Activated naive CD4-positive, alpha-beta T cell treated with Interleukin-2 at 50 U/mL for 16 hours (primary cell): ENCODE data around the gene VWA5B1.
A peak's percentile ranks its signal among the peaks of the same experiment; 100 is the strongest.
"Not testable (repeated sequence)": the region's sequence is repeated elsewhere in the genome, so short reads cannot be mapped to it uniquely, and the experiment has no call there.

Experiments
- DNase-seq: peaks from one replicate; pipeline ENCODE4 v3.0.0-alpha.2; 2020

The VWA5B1 gene, protein sequence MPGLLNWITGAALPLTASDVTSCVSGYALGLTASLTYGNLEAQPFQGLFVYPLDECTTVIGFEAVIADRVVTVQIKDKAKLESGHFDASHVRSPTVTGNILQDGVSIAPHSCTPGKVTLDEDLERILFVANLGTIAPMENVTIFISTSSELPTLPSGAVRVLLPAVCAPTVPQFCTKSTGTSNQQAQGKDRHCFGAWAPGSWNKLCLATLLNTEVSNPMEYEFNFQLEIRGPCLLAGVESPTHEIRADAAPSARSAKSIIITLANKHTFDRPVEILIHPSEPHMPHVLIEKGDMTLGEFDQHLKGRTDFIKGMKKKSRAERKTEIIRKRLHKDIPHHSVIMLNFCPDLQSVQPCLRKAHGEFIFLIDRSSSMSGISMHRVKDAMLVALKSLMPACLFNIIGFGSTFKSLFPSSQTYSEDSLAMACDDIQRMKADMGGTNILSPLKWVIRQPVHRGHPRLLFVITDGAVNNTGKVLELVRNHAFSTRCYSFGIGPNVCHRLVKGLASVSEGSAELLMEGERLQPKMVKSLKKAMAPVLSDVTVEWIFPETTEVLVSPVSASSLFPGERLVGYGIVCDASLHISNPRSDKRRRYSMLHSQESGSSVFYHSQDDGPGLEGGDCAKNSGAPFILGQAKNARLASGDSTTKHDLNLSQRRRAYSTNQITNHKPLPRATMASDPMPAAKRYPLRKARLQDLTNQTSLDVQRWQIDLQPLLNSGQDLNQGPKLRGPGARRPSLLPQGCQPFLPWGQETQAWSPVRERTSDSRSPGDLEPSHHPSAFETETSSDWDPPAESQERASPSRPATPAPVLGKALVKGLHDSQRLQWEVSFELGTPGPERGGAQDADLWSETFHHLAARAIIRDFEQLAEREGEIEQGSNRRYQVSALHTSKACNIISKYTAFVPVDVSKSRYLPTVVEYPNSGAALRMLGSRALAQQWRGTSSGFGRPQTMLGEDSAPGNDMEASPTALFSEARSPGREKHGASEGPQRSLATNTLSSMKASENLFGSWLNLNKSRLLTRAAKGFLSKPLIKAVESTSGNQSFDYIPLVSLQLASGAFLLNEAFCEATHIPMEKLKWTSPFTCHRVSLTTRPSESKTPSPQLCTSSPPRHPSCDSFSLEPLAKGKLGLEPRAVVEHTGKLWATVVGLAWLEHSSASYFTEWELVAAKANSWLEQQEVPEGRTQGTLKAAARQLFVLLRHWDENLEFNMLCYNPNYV

DNA sequence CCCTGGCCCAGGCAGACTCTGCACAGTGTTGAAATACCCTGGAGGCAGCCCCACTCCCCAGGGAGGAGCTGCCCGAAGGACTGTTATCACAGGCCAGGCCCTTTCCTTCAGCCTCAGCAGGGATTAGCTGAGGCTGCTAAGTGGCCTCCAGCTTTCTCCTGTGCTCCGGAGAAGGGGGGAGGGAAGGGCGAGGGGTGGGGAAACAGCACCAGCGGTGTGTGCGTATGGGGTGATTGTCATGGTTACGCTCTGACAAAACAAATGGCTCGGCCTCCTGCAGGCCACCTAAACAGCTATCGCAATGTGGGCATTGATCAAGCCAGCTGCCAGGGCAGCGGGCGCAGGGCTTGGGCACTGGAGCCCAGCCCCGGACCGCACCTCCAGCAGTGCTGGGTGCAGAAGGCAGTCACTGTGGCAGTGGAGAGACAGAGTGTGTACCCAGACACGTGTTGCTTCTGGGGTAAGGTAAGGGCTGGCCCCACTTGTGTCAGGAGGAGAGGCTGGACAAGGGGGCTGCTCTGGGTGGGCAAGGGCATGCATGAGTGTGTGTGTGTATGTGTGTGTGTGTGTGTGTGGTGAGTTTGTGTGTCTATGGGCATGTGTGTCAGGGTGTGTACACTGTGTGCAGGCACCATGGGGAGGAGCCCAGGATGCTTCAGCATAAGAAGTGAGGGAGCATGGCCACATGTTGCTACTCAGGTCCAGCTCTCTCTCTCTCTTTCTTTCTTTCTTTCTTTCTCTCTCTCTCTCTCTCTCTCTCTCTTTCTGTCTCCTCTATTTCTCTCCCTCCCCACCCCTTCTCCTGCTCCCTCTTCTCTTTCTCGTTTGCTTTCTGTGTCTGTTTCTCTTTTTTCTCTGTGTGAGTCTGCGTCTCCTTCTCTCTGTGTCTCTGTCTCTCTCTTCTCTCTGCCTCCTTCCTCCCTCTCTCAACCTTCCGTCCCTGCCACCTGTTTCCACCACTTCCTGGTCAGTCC is at the start of gene VWA5B1:
Gene VWA5B1, plus strand, starts transcription at position 252 of the 974 bp plus-strand sequence. CDS start 19,727 bp downstream, outside the sequence.
- no peak for DNase-seq

- DNase-seq = no peak
Measured at GRCh38 chr1:20242890-20243479, 47.7 kb upstream of the VWA5B1 start.

DNA sequence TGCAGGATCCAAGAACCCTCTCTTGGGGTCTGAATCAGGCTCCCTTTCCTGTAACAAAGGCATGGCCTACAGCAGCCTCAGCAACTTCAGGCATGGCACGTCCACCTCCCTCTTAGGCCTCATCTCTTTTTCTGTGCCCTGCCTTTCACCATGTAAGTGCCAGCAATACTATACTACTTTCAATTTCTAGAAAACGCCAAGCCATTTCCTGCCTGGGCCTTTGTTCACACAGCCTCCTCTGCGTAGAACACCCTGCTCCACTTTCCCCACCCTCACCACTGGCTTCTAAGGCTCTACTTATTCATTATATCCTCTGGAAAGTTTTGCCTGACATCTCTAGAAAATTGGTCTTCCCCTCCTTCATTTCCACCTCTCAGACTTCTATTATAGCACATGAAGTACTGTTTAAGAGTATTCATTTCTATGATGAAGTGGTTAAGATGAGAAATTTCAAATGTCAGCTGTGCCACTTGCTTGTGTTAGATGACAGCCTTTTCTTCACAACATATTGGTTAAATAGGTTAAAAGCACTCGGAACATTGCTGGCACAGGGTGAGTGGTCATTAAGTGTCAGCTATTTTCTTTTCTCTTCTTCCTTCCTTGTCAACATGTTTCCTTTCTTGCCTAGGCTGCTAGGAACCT is 41.6 kb upstream of the VWA5B1 start:
- DNase-seq = peak; percentile 20

DNA sequence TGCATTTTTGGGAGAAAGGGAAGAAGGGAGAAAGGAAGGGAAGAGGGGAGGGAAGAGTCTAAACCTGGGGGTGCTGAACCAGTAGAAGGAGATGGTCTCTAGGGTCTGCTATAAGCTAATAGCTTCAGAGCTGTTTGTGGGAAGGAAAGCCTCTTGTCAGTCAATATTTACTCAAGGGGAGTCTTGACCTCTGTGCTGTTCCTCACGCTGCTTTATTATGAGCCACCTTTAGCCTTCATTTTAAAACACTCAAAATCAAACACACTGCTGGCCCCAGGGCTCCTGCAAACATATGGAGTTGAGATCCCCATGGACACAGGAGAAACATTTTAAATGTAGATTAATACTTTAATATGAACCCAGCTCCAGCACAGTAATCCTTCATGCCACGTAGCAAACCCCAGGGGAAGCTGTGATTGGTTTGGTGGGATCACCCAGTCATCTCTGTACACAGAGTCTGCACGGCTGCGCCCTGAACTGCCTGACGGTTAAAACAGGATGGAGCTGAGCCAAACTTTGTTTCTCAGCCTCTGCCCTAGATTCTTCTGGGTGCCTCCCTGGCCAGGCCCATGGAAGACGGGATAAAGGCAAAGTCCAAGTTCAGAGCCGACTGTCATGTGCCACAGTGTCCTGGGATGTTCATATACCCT is 40.2 kb upstream of the VWA5B1 start:
- peak; percentile 4 for DNase-seq

GRCh38 chr1:20252587-20252986 is 38.1 kb upstream of the VWA5B1 start:
- DNase-seq = no peak

GRCh38 chr1:20255666-20256065 is 35.0 kb upstream of the VWA5B1 start:
- no peak for DNase-seq

GRCh38 chr1:20259646-20260045 is 31.0 kb upstream of the VWA5B1 start:
- DNase-seq = no peak

DNA sequence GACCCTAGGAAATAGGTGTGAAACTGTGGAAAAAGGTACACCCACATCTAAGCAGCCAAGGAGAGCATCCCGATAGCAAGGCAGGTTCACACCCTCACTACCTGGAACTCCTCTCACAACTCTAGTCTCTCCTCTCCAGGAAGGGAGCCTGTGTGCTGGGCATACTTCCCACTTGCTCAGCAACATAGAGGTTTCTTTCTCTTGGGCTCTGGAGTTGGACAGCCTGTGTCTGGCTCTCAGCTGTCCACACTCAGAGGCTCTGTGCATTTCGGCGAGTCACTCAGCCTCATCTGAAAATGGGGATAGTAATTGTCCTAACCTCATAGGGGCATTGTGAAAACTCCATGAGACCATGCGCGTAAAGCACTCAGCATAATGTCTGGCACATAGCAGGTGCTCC is 29.6 kb upstream of the VWA5B1 start:
- no peak for DNase-seq

GRCh38 chr1:20262810-20263534 is 27.7 kb upstream of the VWA5B1 start:
- DNase-seq = no peak

DNA sequence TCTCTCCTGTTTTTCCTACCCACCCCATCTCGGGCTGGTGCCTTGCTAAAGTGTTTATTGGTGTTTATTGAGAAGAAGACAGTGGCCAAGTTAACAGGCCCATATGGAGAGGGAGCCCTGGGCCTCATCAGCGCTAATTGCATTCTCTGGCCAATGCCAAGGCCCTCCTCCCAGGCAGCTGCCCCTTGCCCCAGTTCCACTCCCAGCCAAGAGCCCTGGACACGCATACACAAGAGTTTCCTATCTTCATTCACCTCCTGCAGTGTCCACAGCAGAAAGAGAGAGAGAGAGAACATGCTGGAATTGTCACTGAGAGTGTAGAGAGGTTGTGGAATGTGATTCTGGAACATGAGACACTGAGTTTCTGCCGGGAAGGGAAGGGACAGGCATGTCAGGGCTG is 25.4 kb upstream of the VWA5B1 start:
- no peak for DNase-seq

- DNase-seq = no peak
Measured at GRCh38 chr1:20266141-20266540, 24.5 kb upstream of the VWA5B1 start.

GRCh38 chr1:20266642-20267041 is 24.0 kb upstream of the VWA5B1 start:
- no peak for DNase-seq

- no peak for DNase-seq
Measured at GRCh38 chr1:20271498-20272400, 18.9 kb upstream of the VWA5B1 start.

GRCh38 chr1:20273716-20274115 is 17.0 kb upstream of the VWA5B1 start:
- DNase-seq = not testable (repeated sequence)

GRCh38 chr1:20275319-20275925 is 15.3 kb upstream of the VWA5B1 start:
- no peak for DNase-seq

DNA sequence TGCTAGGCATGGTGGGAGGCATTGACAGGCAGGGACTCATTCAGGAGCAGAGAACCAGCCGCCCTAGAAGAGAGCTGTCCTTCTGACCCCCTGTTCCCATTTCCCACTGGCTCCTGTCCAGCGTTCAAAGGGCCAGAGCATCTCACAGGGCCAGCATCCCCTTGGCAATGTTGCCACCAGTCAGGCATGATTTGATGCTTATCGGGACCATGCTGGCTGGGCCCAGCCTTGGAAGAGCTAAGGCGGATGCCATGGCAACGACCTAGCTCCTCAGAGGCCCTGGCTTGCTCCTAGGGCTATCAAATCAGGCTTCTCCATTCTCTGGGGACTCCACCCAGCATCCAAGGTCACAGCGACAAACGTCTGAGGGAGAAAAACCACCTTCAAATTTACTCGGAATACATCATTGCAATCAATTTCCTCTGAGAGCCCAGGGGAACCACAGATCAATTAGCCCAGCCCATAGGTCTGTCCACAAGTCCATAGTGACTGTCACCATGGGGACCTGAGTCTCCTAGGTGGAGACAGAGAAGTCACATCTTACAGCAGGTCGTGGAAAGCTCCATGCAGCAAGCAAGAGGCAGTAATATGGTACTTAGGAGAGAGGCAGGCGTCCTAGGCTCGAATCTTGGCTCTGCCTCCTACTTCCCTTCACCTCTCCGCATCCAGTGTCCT is 14.1 kb upstream of the VWA5B1 start:
- no peak for DNase-seq

GRCh38 chr1:20278692-20279130 is 12.0 kb upstream of the VWA5B1 start:
- DNase-seq = no peak

DNA sequence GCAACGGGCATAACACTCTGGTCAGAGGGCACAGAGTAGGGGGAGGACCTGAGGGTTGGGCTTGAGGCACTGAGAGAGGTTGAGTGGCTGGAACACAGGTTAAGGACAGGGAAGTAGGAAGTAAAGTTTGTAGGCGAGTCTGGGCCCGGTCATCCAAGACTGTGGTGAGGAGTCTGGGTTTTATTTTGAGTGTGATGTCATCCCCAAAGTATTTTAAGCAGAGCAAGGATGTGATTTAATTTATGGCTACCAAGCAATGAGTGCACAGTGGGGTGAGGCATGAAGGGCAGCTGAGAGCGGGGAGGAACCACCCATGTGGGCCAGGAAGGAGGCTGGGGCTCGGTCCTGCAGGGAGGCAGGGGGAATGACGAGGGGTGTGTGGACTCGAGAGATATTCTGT is 11.2 kb upstream of the VWA5B1 start:
- no peak for DNase-seq
